GM10266 (cell line): Measurements from ENCODE around the gene CAMK2D.

Experiments
- DNase-seq: peaks from one replicate; pipeline ENCODE4 v3.0.0; 2012; ENCODE audit errors: extremely low spot score
- TF ChIP-seq, protein P1 (sequence below): IDR thresholded peaks from 2 replicates; pipeline ENCODE4 v1.5.1; 2012; ENCODE audit warnings: mild to moderate bottlenecking, low read depth; ENCODE audit not compliant: control insufficient read depth, insufficient read depth; ENCODE audit errors: missing control alignments

The CAMK2D gene

DNA sequence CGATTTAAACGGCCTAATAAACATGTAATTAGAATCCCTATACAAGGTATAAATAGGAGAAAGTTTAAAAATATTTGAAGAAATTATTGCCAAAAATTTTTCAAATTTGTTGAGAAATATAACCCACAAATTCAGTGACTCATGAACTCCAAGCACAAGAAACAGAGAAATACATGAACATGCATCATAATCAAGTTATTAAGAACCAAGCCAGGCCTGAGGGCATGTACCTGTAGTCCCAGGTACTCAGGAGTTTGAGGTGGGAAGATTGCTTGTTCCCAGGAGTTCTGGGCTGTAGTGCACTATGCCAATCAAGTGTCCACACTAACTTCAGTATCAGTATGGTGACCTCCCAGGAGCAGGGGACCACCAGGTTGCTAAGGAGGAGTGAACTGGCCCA is 341.9 kb downstream of the CAMK2D start:
- TF ChIP-seq, protein P1, sequence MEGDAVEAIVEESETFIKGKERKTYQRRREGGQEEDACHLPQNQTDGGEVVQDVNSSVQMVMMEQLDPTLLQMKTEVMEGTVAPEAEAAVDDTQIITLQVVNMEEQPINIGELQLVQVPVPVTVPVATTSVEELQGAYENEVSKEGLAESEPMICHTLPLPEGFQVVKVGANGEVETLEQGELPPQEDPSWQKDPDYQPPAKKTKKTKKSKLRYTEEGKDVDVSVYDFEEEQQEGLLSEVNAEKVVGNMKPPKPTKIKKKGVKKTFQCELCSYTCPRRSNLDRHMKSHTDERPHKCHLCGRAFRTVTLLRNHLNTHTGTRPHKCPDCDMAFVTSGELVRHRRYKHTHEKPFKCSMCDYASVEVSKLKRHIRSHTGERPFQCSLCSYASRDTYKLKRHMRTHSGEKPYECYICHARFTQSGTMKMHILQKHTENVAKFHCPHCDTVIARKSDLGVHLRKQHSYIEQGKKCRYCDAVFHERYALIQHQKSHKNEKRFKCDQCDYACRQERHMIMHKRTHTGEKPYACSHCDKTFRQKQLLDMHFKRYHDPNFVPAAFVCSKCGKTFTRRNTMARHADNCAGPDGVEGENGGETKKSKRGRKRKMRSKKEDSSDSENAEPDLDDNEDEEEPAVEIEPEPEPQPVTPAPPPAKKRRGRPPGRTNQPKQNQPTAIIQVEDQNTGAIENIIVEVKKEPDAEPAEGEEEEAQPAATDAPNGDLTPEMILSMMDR, result no peak
- DNase-seq, result no peak

DNA sequence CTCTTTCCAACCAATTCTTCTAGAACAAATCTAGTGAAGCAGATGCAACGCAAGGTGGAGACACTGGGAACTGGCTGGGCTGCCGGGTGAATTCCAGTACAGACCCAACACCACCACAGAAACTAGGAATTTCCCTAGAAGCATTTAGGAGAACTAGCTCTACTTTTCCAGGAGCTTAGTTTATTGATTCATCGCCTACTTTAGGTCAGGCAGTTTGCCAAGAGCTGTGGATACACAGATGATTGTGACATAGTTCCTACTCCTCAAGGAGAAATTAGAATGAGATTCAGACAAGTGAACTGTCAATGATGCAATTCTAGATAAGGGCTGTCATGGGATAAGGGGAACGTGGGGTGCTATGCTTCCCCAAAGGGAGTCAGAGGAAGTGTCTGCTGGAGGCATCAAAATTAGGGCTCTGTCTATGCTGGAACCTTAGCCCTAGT is 350.0 kb downstream of the CAMK2D start:
- TF ChIP-seq, protein P1, result no peak
- no peak for DNase-seq

DNA sequence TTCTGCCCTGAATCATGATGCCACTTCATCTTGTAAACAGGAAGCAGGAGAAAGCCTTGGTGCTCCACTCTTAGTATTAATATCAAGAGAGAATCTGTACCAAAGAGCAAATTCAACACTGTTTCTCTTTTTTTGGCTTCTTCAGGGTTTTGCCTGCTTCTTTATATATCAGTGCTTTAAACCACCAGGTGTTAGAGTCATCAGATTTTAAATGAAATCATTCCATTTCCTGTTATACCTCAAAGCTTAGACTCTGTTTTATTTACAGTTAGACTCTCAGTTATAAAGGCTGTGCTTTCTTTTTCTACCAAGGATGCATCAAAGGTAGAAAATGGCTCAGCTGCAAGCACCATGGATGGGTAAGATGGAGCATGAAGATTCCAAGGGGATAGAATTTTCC is 350.9 kb downstream of the CAMK2D start:
- TF ChIP-seq, protein P1, result no peak
- DNase-seq, result no peak

DNA sequence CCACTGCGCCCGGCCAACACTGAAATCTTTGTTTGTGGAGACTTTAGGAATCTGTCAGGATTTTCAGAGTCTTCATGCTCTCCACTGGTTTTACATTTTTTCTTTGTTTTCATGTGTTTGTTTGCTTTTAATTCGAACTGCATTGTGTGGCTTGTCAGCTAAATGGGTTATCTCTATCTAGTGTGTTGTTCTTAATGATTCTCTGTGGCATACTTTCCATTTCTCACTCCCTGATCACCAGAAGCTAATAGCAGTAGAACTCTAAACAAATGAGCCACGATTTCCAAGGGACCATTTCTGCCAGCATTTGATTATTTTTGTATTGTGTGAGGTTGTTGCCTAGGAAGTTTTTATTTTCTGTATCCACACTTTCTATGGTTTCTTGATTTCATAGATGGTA is 352.4 kb downstream of the CAMK2D start:
- DNase-seq, result no peak
- TF ChIP-seq, protein P1, result no peak

DNA sequence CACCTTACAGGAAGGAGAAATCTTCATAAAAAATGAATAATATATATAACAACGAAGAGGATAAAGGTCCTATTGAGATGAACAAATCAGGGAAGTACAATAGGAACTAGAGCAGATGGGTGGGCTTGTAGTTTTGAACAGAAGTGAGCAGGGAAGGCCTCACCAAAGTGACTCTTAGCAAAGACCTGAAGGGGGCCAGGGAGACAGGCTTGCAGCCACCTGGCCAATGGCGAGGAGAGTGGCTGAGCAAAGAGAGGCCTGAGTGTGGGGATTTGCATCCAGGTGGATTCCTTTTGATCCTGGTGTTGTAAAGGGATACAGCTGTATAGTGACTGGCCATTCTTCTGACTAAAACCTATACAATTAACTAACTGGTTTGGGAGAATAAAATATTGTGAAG is 354.1 kb downstream of the CAMK2D start:
- DNase-seq, result no peak
- TF ChIP-seq, protein P1, result no peak

DNA sequence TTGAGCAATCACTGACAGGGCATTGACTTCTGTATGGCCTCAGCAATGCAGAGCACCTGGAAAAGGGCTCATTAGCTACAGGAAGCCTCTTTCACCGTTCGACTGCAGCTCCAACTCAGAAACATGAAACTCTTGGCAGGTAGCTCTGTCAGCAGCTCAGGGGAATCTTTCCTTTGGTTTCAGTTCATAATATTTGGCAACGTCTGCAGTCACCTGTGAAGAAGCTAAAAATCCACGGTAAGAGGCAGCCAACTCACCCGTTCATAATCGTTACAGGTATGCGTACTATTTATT is 354.9 kb downstream of the CAMK2D start:
- DNase-seq, result no peak
- TF ChIP-seq, protein P1, result no peak

DNA sequence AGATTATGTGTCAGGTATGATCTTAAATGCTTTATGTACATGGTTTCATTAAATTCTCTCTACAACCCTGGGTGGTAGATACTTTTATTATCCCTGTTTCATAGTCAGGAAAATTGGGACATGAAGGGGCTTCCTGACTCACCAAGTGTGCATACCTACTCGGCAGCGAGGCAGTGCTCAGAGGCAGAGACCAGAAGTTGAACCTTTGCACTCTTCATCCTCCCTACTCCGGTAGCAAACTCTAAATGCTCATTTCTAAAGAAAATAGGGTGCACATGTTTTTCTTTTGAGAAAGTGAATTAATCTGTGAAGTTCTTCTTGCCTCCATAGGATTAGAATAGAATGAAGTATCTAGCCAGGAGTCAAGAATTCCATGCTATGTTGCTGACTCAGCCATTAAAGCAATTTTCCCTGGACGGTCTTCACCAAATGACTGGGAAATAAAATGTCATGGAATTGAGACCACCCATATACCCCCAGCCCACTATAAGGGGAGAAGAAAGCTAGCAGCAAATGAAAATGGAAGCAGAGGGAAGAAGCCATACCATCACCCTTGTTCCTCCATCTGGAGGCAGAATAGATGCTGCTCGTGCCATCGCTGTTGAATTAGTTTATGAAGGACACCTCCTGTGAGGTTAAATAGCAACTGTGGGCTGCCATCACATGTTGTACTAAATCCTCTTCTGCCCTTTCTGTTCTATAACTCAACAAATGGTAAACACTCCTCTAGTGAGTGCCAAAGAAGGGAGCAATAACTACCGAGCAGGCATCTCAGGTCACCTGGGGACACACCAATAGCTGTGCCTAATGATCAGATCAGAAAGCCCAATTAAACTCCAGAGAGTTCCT is 355.4 kb downstream of the CAMK2D start:
- DNase-seq, result no peak
- TF ChIP-seq, protein P1, result no peak
